ENCODE data around the gene DIP2C. TPM values are rescaled to one million over a fixed set of nuclear protein-coding genes. Genes with fewer than 3 reads are reported as not detected.
"Not testable (repeated sequence)": the region's sequence is repeated elsewhere in the genome, so short reads cannot be mapped to it uniquely, and the experiment has no call there.

The DIP2C gene
- total RNA-seq, 4 donors from 2014 or later = 2.4 to 14.9 (median 6.1) TPM

DNA sequence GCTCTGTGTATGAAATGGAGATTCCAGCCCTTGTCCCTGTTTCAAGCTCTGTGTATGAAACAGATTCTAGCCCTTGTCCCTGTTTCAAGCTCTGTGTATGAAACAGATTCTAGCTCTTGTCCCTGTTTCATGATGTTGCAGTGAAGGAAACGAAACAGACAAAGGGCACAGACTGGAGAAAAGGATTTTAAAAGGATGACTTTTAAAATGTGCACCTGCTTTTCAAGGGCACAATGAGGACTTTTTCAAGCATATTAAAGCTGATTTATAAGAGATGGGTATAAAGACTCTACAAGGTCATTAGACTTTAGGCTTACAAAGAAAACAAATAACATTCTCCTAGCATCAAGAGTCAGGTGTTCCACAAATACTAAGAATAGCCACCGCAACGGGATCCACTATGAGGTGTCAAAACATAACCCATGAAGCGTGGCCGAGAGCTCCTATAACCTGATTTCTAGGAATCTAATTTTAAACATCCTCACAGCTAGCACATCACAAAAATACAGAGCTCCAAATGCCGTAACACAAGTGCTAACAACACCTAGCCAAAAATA, 29.0 kb downstream of the DIP2C start:
- no peaks in the 10 kb centered on the region for H3K27me3 ChIP-seq
- H3K4me3 ChIP-seq = no peak overlapping the region
- H3K9me3 ChIP-seq = no peaks in the 10 kb centered on the region
- intact Hi-C loops (cut with DNase I) = no loop called here
- H3K36me3 ChIP-seq = no peaks in the 10 kb centered on the region
- 80% methylated on average over 6 of the region's 6 CpGs for WGBS, 2 donors
- H3K4me1 ChIP-seq = peaks cover 0 to 56% (median 5%) of the 10 kb centered on the region in 3 donors
- TF ChIP-seq, protein P1, sequence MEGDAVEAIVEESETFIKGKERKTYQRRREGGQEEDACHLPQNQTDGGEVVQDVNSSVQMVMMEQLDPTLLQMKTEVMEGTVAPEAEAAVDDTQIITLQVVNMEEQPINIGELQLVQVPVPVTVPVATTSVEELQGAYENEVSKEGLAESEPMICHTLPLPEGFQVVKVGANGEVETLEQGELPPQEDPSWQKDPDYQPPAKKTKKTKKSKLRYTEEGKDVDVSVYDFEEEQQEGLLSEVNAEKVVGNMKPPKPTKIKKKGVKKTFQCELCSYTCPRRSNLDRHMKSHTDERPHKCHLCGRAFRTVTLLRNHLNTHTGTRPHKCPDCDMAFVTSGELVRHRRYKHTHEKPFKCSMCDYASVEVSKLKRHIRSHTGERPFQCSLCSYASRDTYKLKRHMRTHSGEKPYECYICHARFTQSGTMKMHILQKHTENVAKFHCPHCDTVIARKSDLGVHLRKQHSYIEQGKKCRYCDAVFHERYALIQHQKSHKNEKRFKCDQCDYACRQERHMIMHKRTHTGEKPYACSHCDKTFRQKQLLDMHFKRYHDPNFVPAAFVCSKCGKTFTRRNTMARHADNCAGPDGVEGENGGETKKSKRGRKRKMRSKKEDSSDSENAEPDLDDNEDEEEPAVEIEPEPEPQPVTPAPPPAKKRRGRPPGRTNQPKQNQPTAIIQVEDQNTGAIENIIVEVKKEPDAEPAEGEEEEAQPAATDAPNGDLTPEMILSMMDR (IDR thresholded peaks at IDR 0.05) = no peak
- TF ChIP-seq POLR2A (IDR thresholded peaks at IDR 0.05) = no peak
- no peak for DNase-seq
- peak overlapping the region in 3 of 4 donors; percentile 51 to 59 (median 55) for H3K27ac ChIP-seq

DNA sequence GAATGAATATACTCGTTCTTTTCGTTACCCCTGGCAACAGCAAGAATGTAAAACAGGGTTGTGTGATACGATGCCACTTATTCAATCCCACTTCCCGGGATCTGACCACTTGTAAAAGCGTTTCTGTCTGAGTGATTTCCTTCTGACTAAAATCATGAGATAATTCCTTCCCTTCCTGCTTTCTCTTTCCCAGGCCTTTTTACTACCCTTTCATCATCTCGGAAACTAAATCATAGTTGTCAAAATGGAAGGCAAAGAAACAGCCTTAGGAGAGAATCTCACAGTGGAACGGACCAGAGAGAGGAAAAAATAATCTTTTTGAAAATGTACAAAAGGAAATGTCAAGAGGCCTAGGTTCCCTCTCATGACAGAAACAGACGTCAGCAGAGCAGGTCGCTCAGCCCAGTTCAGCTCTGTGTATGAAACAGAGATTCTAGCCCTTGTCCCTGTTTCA, 29.8 kb downstream of the DIP2C start:
- Histone ChIP-seq H3K27ac (peak overlapping the region in 3 of 4 donors; percentile 51 to 59 (median 55)), H3K4me3 (no peak overlapping the region), H3K9me3 (no peaks in the 10 kb centered on the region), H3K27me3 (no peaks in the 10 kb centered on the region), H3K4me1 (peaks cover 0 to 58% (median 5%) of the 10 kb centered on the region in 3 donors), H3K36me3 (no peaks in the 10 kb centered on the region)
- WGBS, 2 donors = 56 to 59% methylated on average over 9 of the region's 9 CpGs
- DNase-seq = no peak
- no peak for TF ChIP-seq POLR2A (IDR thresholded peaks at IDR 0.05)
- TF ChIP-seq, protein P1 (IDR thresholded peaks at IDR 0.05) = no peak
- intact Hi-C loops (cut with DNase I) = no loop called here

DNA sequence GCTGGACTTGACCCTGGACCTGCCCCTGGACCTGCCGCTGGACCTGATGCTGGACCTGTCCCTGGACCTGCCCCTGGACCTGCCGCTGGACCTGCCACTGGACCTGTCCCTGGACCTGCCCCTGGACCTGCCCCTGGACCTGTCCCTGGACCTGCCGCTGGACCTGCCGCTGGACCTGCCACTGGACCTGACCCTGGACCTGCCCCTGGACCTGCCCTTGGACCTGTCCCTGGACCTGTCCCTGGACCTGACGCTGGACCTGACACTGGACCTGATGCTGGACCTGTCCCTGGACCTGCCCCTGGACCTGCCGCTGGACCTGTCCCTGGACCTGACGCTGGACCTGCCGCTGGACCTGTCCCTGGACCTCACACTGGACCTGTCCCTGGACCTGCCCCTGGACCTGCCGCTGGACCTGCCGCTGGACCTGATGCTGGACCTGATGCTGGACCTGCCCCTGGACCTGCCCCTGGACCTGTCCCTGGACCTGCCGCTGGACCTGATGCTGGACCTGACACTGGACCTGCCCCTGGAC, 31.6 kb downstream of the DIP2C start:
- intact Hi-C loops (cut with DNase I); DNase-seq; H3K9me3 ChIP-seq; H3K27me3 ChIP-seq; H3K36me3 ChIP-seq; H3K4me3 ChIP-seq; H3K27ac ChIP-seq: not testable (repeated sequence)
- peaks cover 0 to 53% (median 5%) of the 10 kb centered on the region in 3 donors for H3K4me1 ChIP-seq
- WGBS, 2 donors = 100% methylated on average over 2 of the region's 11 CpGs; no CpG with 5 or more reads in 1 of the 2 donors

DNA sequence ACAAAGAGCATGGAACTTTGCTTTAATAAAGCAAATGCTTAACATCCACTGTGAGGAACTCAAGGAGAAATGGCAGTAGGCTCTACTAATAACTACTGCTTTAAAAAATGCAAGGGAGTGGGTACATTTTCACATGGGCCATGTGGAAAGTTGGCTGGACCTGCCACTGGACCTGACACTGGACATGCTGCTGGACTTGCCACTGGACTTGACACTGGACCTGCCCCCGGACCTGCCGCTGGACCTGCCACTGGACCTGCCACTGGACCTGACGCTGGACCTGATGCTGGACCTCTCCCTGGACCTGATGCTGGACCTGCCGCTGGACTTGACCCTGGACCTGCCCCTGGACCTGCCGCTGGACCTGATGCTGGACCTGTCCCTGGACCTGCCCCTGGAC, 32.6 kb downstream of the DIP2C start:
- H3K4me3 ChIP-seq = no peak overlapping the region
- H3K27me3 ChIP-seq = no peaks in the 10 kb centered on the region
- peaks cover 0 to 44% (median 5%) of the 10 kb centered on the region in 3 donors for H3K4me1 ChIP-seq
- no CpG with 5 or more reads among the region's 5 CpGs for WGBS, 2 donors
- no peak overlapping the region for H3K27ac ChIP-seq
- TF ChIP-seq, protein P1 (IDR thresholded peaks at IDR 0.05) = no peak
- TF ChIP-seq POLR2A (IDR thresholded peaks at IDR 0.05) = no peak
- H3K36me3 ChIP-seq = no peaks in the 10 kb centered on the region
- no peaks in the 10 kb centered on the region for H3K9me3 ChIP-seq
- intact Hi-C loops (cut with DNase I) = no loop called here
- DNase-seq = no peak

DNA sequence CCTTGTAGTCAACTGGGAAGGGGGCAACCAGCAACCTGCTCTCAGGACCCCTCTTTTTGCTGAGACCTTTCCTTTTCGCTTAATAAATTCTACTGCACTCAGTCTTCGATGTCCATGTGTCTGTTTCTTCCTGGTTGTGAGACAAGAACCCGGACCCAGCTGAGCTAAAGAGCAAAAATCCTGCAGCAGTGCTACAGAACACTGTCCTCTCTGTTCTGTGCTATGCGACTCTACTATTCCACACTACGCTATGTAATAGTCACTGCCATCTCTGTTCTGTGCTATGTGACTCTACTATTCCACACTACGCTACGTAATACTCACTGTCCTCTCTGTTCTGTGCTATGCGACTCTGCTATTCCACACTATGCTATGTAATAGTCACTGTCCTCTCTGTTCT, 34.3 kb downstream of the DIP2C start:
- DNase-seq = no peak
- Histone ChIP-seq H3K27me3 (no peaks in the 10 kb centered on the region), H3K9me3 (no peaks in the 10 kb centered on the region), H3K4me3 (no peak overlapping the region), H3K27ac (peak overlapping the region in 1 of 4 donors; percentile 42), H3K36me3 (no peaks in the 10 kb centered on the region), H3K4me1 (peaks cover 4 to 43% (median 5%) of the 10 kb centered on the region in 3 donors)
- intact Hi-C loops (cut with DNase I) = no loop called here
- 86 to 98% methylated on average over 8 of the region's 8 CpGs for WGBS, 2 donors
- TF ChIP-seq POLR2A (IDR thresholded peaks at IDR 0.05) = no peak
- TF ChIP-seq, protein P1 (IDR thresholded peaks at IDR 0.05) = no peak
